Fibroblast of mammary gland (primary cell): ENCODE data around the gene IBA57.

ENCODE experiments used
- DNase-seq: peaks from one replicate; pipeline ENCODE4 v3.0.0-alpha.2; 2010; ENCODE audit warnings: low read depth
- H3K4me3 ChIP-seq: 2 replicates; pipeline ENCODE4 v1.5.1; 2011; ENCODE audit warnings: low read depth, mild to moderate bottlenecking, low read length, moderate library complexity; ENCODE audit not compliant: control insufficient read depth
- TF ChIP-seq, protein P1 (sequence below): conservative IDR thresholded peaks from 2 replicates; pipeline ENCODE4 v1.5.1; 2011; ENCODE audit warnings: low read depth, low read length, inconsistent platforms; ENCODE audit not compliant: control insufficient read depth, insufficient read depth

The IBA57 gene

GRCh38 chr1:228144193-228144992 lies 21.2 kb upstream of the IBA57 start:
- no peak for DNase-seq
- H3K4me3 ChIP-seq = no peak overlapping the region
- TF ChIP-seq, protein P1, sequence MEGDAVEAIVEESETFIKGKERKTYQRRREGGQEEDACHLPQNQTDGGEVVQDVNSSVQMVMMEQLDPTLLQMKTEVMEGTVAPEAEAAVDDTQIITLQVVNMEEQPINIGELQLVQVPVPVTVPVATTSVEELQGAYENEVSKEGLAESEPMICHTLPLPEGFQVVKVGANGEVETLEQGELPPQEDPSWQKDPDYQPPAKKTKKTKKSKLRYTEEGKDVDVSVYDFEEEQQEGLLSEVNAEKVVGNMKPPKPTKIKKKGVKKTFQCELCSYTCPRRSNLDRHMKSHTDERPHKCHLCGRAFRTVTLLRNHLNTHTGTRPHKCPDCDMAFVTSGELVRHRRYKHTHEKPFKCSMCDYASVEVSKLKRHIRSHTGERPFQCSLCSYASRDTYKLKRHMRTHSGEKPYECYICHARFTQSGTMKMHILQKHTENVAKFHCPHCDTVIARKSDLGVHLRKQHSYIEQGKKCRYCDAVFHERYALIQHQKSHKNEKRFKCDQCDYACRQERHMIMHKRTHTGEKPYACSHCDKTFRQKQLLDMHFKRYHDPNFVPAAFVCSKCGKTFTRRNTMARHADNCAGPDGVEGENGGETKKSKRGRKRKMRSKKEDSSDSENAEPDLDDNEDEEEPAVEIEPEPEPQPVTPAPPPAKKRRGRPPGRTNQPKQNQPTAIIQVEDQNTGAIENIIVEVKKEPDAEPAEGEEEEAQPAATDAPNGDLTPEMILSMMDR = no peak

- no peak for DNase-seq
- no peak overlapping the region for H3K4me3 ChIP-seq
- TF ChIP-seq, protein P1 = no peak
Observed at GRCh38 chr1:228144993-228145343, 20.6 kb upstream of the IBA57 start.

GRCh38 chr1:228145463-228146416 lies 19.9 kb upstream of the IBA57 start:
- DNase-seq = no peak
- no peak overlapping the region for H3K4me3 ChIP-seq
- TF ChIP-seq, protein P1 = no peak

DNA sequence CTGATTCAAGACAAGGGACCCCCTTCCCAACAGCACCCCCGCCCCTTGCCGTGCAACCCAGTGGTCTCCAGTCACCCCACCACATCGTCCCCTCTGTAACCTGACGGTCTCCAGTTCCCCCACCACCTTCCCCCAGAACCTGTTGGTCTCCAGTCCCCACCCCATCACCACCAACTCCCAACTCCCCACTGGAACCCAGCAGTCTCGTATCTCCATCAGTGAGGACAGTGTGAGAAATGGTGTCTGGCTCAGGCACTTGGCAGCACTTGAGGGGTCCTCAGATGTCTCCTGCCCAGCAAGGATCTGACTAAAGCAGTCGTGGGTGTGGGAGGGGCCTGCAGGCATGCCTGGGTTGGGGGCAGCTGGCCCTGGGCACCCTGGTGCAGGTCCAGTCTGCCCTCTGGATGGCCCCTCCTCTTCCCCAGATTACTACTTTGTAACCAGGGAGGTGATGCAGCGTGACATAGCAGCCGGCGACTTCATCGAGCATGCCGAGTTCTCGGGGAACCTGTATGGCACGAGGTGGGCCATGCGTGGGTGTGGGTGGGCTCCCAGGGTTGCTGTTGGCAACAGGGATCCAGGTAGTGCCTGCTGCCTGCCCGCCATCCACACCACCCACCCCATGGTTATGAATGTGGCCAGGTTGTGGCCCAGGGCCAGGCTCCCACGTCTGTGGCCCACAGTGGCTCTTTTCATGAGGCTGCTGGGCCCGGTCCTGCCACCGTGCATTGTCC lies 19.0 kb upstream of the IBA57 start:
- TF ChIP-seq, protein P1 = no peak
- DNase-seq = no peak
- H3K4me3 ChIP-seq = no peak overlapping the region

DNA sequence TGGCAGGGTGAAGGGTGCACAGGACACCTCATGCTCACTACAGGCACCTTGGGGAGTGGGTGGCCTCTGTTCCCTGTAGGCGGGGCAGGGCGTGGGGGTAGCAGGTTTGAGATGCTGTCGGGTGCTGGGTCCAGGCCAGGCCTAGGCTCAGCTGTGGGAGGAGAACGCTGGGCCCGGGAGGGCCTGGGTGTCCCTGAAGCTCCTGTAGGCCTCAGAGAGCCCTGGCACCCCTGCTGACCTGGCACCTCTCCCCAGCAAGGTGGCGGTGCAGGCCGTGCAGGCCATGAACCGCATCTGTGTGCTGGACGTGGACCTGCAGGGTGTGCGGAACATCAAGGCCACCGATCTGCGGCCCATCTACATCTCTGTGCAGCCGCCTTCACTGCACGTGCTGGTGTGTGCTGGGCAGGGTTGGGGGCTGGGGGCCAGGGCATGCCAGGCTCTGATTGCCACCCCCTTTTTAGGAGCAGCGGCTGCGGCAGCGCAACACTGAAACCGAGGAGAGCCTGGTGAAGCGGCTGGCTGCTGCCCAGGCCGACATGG lies 18.4 kb upstream of the IBA57 start:
- DNase-seq = no peak
- TF ChIP-seq, protein P1 = no peak
- no peak overlapping the region for H3K4me3 ChIP-seq

- TF ChIP-seq, protein P1 = no peak
- H3K4me3 ChIP-seq = no peak overlapping the region
- no peak for DNase-seq
Observed at GRCh38 chr1:228147768-228148167, 17.8 kb upstream of the IBA57 start.
